ENCODE results near the gene TEN1.

DNA sequence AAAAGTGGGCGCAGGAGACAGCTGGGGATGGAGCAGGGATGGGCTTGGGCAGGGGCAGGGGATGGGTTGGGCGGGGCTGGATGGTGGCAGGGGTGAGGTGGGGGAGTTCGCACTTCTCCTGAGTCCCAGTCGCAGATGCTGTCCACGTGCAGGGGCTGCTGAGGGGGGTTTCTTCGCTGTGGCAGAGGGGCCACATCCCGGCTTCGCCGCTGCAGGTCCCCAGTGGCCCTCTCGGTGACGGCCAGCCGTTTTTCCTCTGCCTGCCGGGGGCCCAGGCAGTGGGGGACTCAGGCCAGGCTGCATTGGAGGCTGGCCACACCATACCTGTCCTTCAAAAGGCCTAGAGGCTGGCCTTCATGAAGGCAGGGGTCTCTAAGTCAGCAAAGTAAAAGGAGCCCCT is 39.8 kb downstream of the TEN1 start:
- TF ChIP-seq, protein P1, sequence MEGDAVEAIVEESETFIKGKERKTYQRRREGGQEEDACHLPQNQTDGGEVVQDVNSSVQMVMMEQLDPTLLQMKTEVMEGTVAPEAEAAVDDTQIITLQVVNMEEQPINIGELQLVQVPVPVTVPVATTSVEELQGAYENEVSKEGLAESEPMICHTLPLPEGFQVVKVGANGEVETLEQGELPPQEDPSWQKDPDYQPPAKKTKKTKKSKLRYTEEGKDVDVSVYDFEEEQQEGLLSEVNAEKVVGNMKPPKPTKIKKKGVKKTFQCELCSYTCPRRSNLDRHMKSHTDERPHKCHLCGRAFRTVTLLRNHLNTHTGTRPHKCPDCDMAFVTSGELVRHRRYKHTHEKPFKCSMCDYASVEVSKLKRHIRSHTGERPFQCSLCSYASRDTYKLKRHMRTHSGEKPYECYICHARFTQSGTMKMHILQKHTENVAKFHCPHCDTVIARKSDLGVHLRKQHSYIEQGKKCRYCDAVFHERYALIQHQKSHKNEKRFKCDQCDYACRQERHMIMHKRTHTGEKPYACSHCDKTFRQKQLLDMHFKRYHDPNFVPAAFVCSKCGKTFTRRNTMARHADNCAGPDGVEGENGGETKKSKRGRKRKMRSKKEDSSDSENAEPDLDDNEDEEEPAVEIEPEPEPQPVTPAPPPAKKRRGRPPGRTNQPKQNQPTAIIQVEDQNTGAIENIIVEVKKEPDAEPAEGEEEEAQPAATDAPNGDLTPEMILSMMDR (IDR thresholded peaks at IDR 0.05) = no peak
- TF ChIP-seq POLR2A (IDR thresholded peaks at IDR 0.05) (no peak), POLR2AphosphoS5 (IDR thresholded peaks at IDR 0.05; ENCODE audit: insufficient read depth in 1 of 2, low read depth in 1 of 2) (no peak)

Measured in vagina (tissue), 2 donors.